T-helper 17 cell (primary cell): Measurements from ENCODE around the gene RASGRF2. TPM values are rescaled to one million over a fixed set of nuclear protein-coding genes. Genes with fewer than 3 reads are reported as not detected.
A peak's percentile ranks its signal among the peaks of the same experiment; 100 is the strongest.

Experiments
- ATAC-seq: fragments of 150-1000 bp; cut with Tn5 transposase; 2 replicates; pipeline ENCODE4 v1.10.0; 2021; ENCODE audit warnings: mild to moderate bottlenecking, moderate library complexity
- DNase-seq, 3 donors: peaks; one replicate each; pipeline versions ENCODE4 v3.0.0 to v3.0.0-alpha.2; 2020 to 2021
- H3K9me3 ChIP-seq: one replicate; pipeline ENCODE4 v1.7.0; 2013; ENCODE audit warnings: low read length, mild to moderate bottlenecking; ENCODE audit not compliant: control insufficient read depth, poor library complexity, severe bottlenecking
- H3K27ac Mint-ChIP-seq: one replicate; pipeline ENCODE4 v1.8.0; 2022; ENCODE audit warnings: mild to moderate bottlenecking, moderate library complexity, mixed read lengths
- H3K27me3 Mint-ChIP-seq: one replicate; pipeline ENCODE4 v1.8.0; 2022; ENCODE audit warnings: mixed read lengths
- H3K36me3 Mint-ChIP-seq: one replicate; pipeline ENCODE4 v1.8.0; 2022; ENCODE audit warnings: low read depth, mixed read lengths
- H3K4me1 Mint-ChIP-seq: one replicate; pipeline ENCODE4 v1.8.0; 2022; ENCODE audit warnings: mild to moderate bottlenecking, mixed read lengths
- H3K4me3 Mint-ChIP-seq: one replicate; pipeline ENCODE4 v1.8.0; 2022; ENCODE audit warnings: mild to moderate bottlenecking, moderate library complexity, mixed read lengths
- total RNA-seq, 4 donors: library from RNA in 2 of 4; stranded (reverse) in 2 of 4; gene quantifications; one replicate each; pipeline ENCODE4 v1.2.3 and lab custom pipeline; 2022 to 2026

The RASGRF2 gene
- total RNA-seq, 2 donors from 2014 or later: 21.3 to 32.3 TPM

GRCh38 chr5:80958616-80959015, 1.5 kb upstream of the RASGRF2 start:
- H3K36me3 Mint-ChIP-seq: peaks cover 7% of the 10 kb centered on the region
- H3K27ac Mint-ChIP-seq: peak overlapping the region; percentile 68
- H3K9me3 ChIP-seq: no peaks in the 10 kb centered on the region
- H3K27me3 Mint-ChIP-seq: no peaks in the 10 kb centered on the region
- no peak for ATAC-seq
- peak overlapping the region; percentile 7 for H3K4me3 Mint-ChIP-seq
- peaks cover 38% of the 10 kb centered on the region for H3K4me1 Mint-ChIP-seq
- DNase-seq: no peak

GRCh38 chr5:80959138-80959537, 1.0 kb upstream of the RASGRF2 start:
- Mint-ChIP-seq H3K27ac (no peak overlapping the region), H3K4me1 (peaks cover 39% of the 10 kb centered on the region), H3K36me3 (peaks cover 7% of the 10 kb centered on the region), H3K27me3 (no peaks in the 10 kb centered on the region), H3K4me3 (peak overlapping the region; percentile 88)
- ATAC-seq: no peak
- DNase-seq: no peak
- H3K9me3 ChIP-seq: no peaks in the 10 kb centered on the region

GRCh38 chr5:80960531-80961375, 590 bp downstream of the RASGRF2 start:
- Mint-ChIP-seq H3K27ac (peak overlapping the region; percentile 91), H3K4me1 (peaks cover 47% of the 10 kb centered on the region)

GRCh38 chr5:80961376-80962281, 1.5 kb downstream of the RASGRF2 start:
- no peaks in the 10 kb centered on the region for H3K27me3 Mint-ChIP-seq
- peak; percentile 54 for ATAC-seq
- H3K36me3 Mint-ChIP-seq: peaks cover 7% of the 10 kb centered on the region
- DNase-seq: no peak
- peak overlapping the region; percentile 91 for H3K27ac Mint-ChIP-seq
- no peaks in the 10 kb centered on the region for H3K9me3 ChIP-seq
- peaks cover 47% of the 10 kb centered on the region for H3K4me1 Mint-ChIP-seq
- peak overlapping the region; percentile 99 for H3K4me3 Mint-ChIP-seq

More at GRCh38 chr5:80960531-80961375, 590 bp downstream of the RASGRF2 start:
- DNase-seq (peak; percentile 19 to 38 (median 27)), ATAC-seq (peak; percentile 64)
- H3K27me3 Mint-ChIP-seq: no peaks in the 10 kb centered on the region
- peaks cover 7% of the 10 kb centered on the region for H3K36me3 Mint-ChIP-seq
- H3K4me3 Mint-ChIP-seq: peak overlapping the region; percentile 99
- H3K9me3 ChIP-seq: no peaks in the 10 kb centered on the region

- H3K9me3 ChIP-seq: no peaks in the 10 kb centered on the region
- H3K27me3 Mint-ChIP-seq: no peaks in the 10 kb centered on the region
- peaks cover 7% of the 10 kb centered on the region for H3K36me3 Mint-ChIP-seq
- ATAC-seq (no peak), DNase-seq (no peak)
- H3K4me3 Mint-ChIP-seq: peak overlapping the region; percentile 61
- H3K4me1 Mint-ChIP-seq: peaks cover 47% of the 10 kb centered on the region
- H3K27ac Mint-ChIP-seq: peak overlapping the region; percentile 73
Observed at GRCh38 chr5:80962630-80963520, 2.7 kb downstream of the RASGRF2 start.

- Mint-ChIP-seq H3K27ac (peak overlapping the region; percentile 73), H3K4me3 (peak overlapping the region; percentile 61), H3K27me3 (no peaks in the 10 kb centered on the region), H3K36me3 (peaks cover 7% of the 10 kb centered on the region), H3K4me1 (peaks cover 44% of the 10 kb centered on the region)
- DNase-seq (no peak), ATAC-seq (no peak)
- H3K9me3 ChIP-seq: no peaks in the 10 kb centered on the region
Observed at GRCh38 chr5:80963521-80963895, 3.3 kb downstream of the RASGRF2 start.

GRCh38 chr5:80963966-80964481, 3.9 kb downstream of the RASGRF2 start:
- no peaks in the 10 kb centered on the region for H3K27me3 Mint-ChIP-seq
- ATAC-seq (no peak), DNase-seq (no peak)
- H3K4me1 Mint-ChIP-seq: peaks cover 44% of the 10 kb centered on the region
- no peaks in the 10 kb centered on the region for H3K9me3 ChIP-seq
- peak overlapping the region; percentile 73 for H3K4me3 Mint-ChIP-seq
- peak overlapping the region; percentile 73 for H3K27ac Mint-ChIP-seq
- H3K36me3 Mint-ChIP-seq: peaks cover 7% of the 10 kb centered on the region

GRCh38 chr5:80964491-80964890, 4.3 kb downstream of the RASGRF2 start:
- Mint-ChIP-seq H3K27me3 (no peaks in the 10 kb centered on the region), H3K36me3 (peaks cover 6% of the 10 kb centered on the region), H3K27ac (peak overlapping the region; percentile 73), H3K4me1 (peaks cover 41% of the 10 kb centered on the region), H3K4me3 (peak overlapping the region; percentile 73)
- ATAC-seq (no peak), DNase-seq (no peak)
- H3K9me3 ChIP-seq: no peaks in the 10 kb centered on the region

GRCh38 chr5:80964919-80965318, 4.8 kb downstream of the RASGRF2 start:
- Mint-ChIP-seq H3K4me3 (peak overlapping the region; percentile 73), H3K36me3 (peaks cover 3% of the 10 kb centered on the region), H3K27me3 (no peaks in the 10 kb centered on the region), H3K27ac (peak overlapping the region; percentile 73), H3K4me1 (peaks cover 38% of the 10 kb centered on the region)
- DNase-seq: no peak
- no peak for ATAC-seq
- no peaks in the 10 kb centered on the region for H3K9me3 ChIP-seq

GRCh38 chr5:80967500-80968181, 7.5 kb downstream of the RASGRF2 start:
- Mint-ChIP-seq H3K27me3 (no peaks in the 10 kb centered on the region), H3K4me3 (no peak overlapping the region), H3K4me1 (peaks cover 44% of the 10 kb centered on the region), H3K27ac (peak overlapping the region; percentile 71), H3K36me3 (no peaks in the 10 kb centered on the region)
- no peaks in the 10 kb centered on the region for H3K9me3 ChIP-seq
- no peak for DNase-seq
- no peak for ATAC-seq

- H3K27ac Mint-ChIP-seq: peak overlapping the region; percentile 32
- no peaks in the 10 kb centered on the region for H3K36me3 Mint-ChIP-seq
- H3K4me3 Mint-ChIP-seq: peak overlapping the region; percentile 71
- no peaks in the 10 kb centered on the region for H3K9me3 ChIP-seq
- ATAC-seq: peak; percentile 81
- H3K27me3 Mint-ChIP-seq: no peaks in the 10 kb centered on the region
- peaks cover 40% of the 10 kb centered on the region for H3K4me1 Mint-ChIP-seq
- no peak for DNase-seq
Observed at GRCh38 chr5:80973027-80973426, 12.9 kb downstream of the RASGRF2 start.

GRCh38 chr5:80975065-80975464, 14.9 kb downstream of the RASGRF2 start:
- no peaks in the 10 kb centered on the region for H3K9me3 ChIP-seq
- DNase-seq (no peak), ATAC-seq (no peak)
- Mint-ChIP-seq H3K4me3 (peak overlapping the region; percentile 61), H3K27me3 (no peaks in the 10 kb centered on the region), H3K27ac (peak overlapping the region; percentile 90), H3K4me1 (peaks cover 45% of the 10 kb centered on the region), H3K36me3 (no peaks in the 10 kb centered on the region)
